Fibroblast of skin of scalp (primary cell): ENCODE data around the gene TMPRSS11E. TPM values are rescaled to one million over a fixed set of nuclear protein-coding genes. Genes with fewer than 3 reads are reported as not detected.
A peak's percentile ranks its signal among the peaks of the same experiment; 100 is the strongest.
"Not testable (repeated sequence)": the region's sequence is repeated elsewhere in the genome, so short reads cannot be mapped to it uniquely, and the experiment has no call there.

ENCODE experiments used
- DNase-seq: peaks from one replicate; pipeline ENCODE4 v3.0.0-alpha.2; 2013
- polyA plus RNA-seq, 2 experiments: library from polyadenylated mRNA; unstranded; fragments of 120-200 nt; gene quantifications; one replicate each; pipeline ENCODE4 v1.2.1, GENCODE V29; 2013; ENCODE audit not compliant: insufficient read length in 2 of 2

The TMPRSS11E gene
- not detected for polyA plus RNA-seq (2013, experiment 1 of 2; ENCODE audit: insufficient read length)
- polyA plus RNA-seq (2013, experiment 2 of 2; ENCODE audit: insufficient read length) = not detected

GRCh38 chr4:68447201-68447600 lies at the start of gene TMPRSS11E:
Gene TMPRSS11E (plus strand): TSS chr4:68447463. CDS start chr4:68447513, 50 bp downstream.
- no peak for DNase-seq

- no peak for DNase-seq
These were observed 48.0 kb upstream of the TMPRSS11E start for GRCh38 chr4:68399306-68399705.

- DNase-seq = peak; percentile 43
These were observed 46.0 kb upstream of the TMPRSS11E start for GRCh38 chr4:68401231-68401630.

- no peak for DNase-seq
These were observed 43.1 kb upstream of the TMPRSS11E start for GRCh38 chr4:68404153-68404552.

- not testable (repeated sequence) for DNase-seq
These were observed 41.4 kb upstream of the TMPRSS11E start for GRCh38 chr4:68405718-68406478.

GRCh38 chr4:68406479-68406859 lies 40.8 kb upstream of the TMPRSS11E start:
- no peak for DNase-seq

GRCh38 chr4:68407015-68407867 lies 40.0 kb upstream of the TMPRSS11E start:
- DNase-seq = not testable (repeated sequence)

GRCh38 chr4:68407868-68408190 lies 39.4 kb upstream of the TMPRSS11E start:
- no peak for DNase-seq

- no peak for DNase-seq
These were observed 37.1 kb upstream of the TMPRSS11E start for GRCh38 chr4:68410149-68410548.

GRCh38 chr4:68410643-68411042 lies 36.6 kb upstream of the TMPRSS11E start:
- DNase-seq = no peak

GRCh38 chr4:68412031-68412430 lies 35.2 kb upstream of the TMPRSS11E start:
- DNase-seq = not testable (repeated sequence)

GRCh38 chr4:68416591-68416990 lies 30.7 kb upstream of the TMPRSS11E start:
- DNase-seq = no peak

- DNase-seq = no peak
These were observed 20.7 kb upstream of the TMPRSS11E start for GRCh38 chr4:68426516-68426915.

GRCh38 chr4:68430337-68430736 lies 16.9 kb upstream of the TMPRSS11E start:
- DNase-seq = no peak

GRCh38 chr4:68432320-68432719 lies 14.9 kb upstream of the TMPRSS11E start:
- no peak for DNase-seq

GRCh38 chr4:68433582-68433981 lies 13.7 kb upstream of the TMPRSS11E start:
- DNase-seq = no peak

GRCh38 chr4:68434277-68434676 lies 13.0 kb upstream of the TMPRSS11E start:
- no peak for DNase-seq

GRCh38 chr4:68434836-68435235 lies 12.4 kb upstream of the TMPRSS11E start:
- DNase-seq = no peak

- no peak for DNase-seq
These were observed 2.2 kb upstream of the TMPRSS11E start for GRCh38 chr4:68445111-68445510.

GRCh38 chr4:68451246-68452211 lies 4.3 kb downstream of the TMPRSS11E start:
- no peak for DNase-seq

GRCh38 chr4:68460085-68460484 lies 12.8 kb downstream of the TMPRSS11E start:
- no peak for DNase-seq

- DNase-seq = no peak
These were observed 14.5 kb downstream of the TMPRSS11E start for GRCh38 chr4:68461790-68462189.
